Neuron (in vitro differentiated cells): Measurements from ENCODE around the gene WNT11.
A peak's percentile ranks its signal among the peaks of the same experiment; 100 is the strongest.

Experiments
- H2AFZ ChIP-seq: one replicate; pipeline ENCODE4 v1.6.1; 2013; ENCODE audit warnings: low read depth, mild to moderate bottlenecking, inconsistent platforms, low read length, moderate library complexity
- H3K27me3 ChIP-seq: one replicate; pipeline ENCODE4 v1.6.1; 2013; ENCODE audit warnings: low read length; ENCODE audit not compliant: insufficient read depth
- H3K36me3 ChIP-seq: one replicate; pipeline ENCODE4 v1.6.1; 2013; ENCODE audit warnings: low read length; ENCODE audit not compliant: insufficient read depth
- H3K4me1 ChIP-seq: one replicate; pipeline ENCODE4 v1.6.1; 2013; ENCODE audit warnings: low read length; ENCODE audit not compliant: insufficient read depth
- H3K4me3 ChIP-seq: 2 replicates; pipeline ENCODE4 v1.5.1; 2013; ENCODE audit warnings: mild to moderate bottlenecking, low read length, moderate library complexity
- H3K9me3 ChIP-seq: one replicate; pipeline ENCODE4 v1.6.1; 2013; ENCODE audit warnings: low read length

The WNT11 gene

DNA sequence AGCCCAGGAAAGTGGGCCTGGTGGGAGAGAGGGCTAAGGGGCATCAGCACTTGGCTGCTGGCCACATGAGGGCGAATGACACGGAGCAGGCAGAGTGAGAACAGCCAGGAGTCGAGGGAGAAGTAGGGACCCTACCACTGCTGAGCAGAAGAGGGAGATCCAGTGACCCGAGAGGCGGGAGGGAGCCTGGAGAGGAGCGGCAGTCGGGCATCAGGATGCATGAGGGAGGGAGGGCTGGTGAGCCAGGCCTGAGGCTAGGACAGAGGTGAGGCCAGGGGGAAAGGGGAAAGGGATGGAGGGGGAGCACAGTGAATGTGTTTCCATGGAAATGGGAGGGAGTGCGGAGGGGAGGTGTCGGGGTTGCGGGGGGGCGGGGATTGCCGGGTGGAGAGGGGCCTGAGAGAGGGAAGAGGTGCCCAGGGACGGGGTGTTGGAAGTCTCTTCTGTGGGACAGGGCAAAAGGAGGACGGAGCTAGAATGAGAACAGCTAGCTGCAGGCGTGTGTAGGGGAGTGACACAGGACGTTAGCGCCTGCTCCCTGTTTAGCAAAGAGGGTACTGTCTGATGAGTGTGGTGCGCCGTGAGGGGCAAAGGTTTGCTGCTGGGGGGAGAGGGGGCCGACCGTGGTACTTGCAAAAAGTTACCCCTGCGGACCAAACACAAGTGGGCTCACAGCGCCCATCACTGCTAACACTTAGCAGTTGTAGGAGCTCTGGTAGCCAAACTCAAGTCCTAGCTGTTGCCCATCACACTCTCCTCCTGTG is 37.1 kb upstream of the WNT11 start:
- H3K4me3 ChIP-seq, result no peak overlapping the region
- no peak overlapping the region for H2AFZ ChIP-seq
- H3K9me3 ChIP-seq, result no peaks in the 10 kb centered on the region
- peaks cover 3% of the 10 kb centered on the region for H3K27me3 ChIP-seq
- H3K36me3 ChIP-seq, result no peaks in the 10 kb centered on the region
- peaks cover 12% of the 10 kb centered on the region for H3K4me1 ChIP-seq

- H3K4me1 ChIP-seq, result peaks cover 12% of the 10 kb centered on the region
- no peak overlapping the region for H2AFZ ChIP-seq
- H3K4me3 ChIP-seq, result no peak overlapping the region
- peaks cover 3% of the 10 kb centered on the region for H3K27me3 ChIP-seq
- H3K9me3 ChIP-seq, result no peaks in the 10 kb centered on the region
- H3K36me3 ChIP-seq, result no peaks in the 10 kb centered on the region
Observed at GRCh38 chr11:76242004-76242779, 35.9 kb upstream of the WNT11 start.

DNA sequence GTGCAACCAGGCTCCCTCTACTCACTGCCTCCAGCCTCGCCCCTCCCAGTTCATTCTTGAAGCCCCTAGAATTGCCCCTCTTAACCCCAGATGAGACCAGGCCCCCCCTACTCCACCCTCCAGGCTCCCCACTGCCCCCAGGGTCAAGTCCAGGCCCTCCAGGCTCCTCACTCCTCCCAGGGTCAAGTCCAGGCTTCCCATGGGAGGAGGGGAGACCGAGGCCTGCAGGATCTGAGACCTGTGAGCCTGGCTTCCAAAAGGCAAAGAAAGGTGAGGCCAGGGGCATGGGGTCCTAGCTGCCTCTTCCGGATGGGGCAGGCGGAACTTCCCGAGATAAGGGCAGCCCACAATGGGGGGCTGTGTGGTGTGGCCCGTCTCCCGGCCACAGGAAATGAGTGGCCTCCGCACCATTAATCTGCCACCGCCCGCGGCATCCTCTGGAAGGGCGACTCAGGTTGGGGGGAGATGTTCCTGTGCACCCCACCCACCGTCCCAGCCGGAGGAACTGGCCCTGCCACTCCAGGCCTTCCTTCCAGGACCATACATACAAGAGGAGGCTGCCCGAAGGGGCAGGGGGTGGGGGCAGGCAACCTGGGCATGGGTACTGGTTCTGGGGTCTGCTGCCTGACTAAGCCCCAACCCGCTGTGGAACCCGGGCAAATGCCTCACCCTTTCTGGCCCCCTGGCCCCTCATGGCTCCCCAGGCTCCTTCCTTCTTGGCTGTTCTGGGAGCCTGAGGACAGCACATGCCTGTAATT is 35.1 kb upstream of the WNT11 start:
- H3K36me3 ChIP-seq, result no peaks in the 10 kb centered on the region
- no peak overlapping the region for H2AFZ ChIP-seq
- peaks cover 3% of the 10 kb centered on the region for H3K27me3 ChIP-seq
- peaks cover 12% of the 10 kb centered on the region for H3K4me1 ChIP-seq
- H3K4me3 ChIP-seq, result no peak overlapping the region
- H3K9me3 ChIP-seq, result no peaks in the 10 kb centered on the region

DNA sequence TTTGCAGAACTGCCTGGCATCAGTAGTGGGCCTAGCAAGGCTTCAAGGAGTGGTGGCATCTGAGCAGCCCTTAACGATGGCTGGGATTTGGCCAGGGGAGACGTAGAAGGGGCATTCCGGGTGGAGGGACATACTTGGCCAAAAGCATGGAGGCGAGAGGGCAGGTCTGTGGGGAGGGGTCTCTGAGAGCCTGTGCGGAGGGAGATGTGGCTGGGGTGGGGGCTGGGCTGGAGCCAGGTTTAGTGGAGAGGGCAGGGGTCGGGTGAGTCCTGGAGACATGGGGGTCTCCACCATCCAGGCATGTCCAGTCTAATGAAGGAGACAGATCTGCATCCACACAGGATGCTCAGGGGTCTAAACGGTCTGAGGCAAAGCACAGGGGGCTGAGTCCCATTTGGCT is 34.4 kb upstream of the WNT11 start:
- H3K4me1 ChIP-seq, result peaks cover 12% of the 10 kb centered on the region
- H3K4me3 ChIP-seq, result no peak overlapping the region
- no peaks in the 10 kb centered on the region for H3K36me3 ChIP-seq
- no peak overlapping the region for H2AFZ ChIP-seq
- no peaks in the 10 kb centered on the region for H3K9me3 ChIP-seq
- H3K27me3 ChIP-seq, result peaks cover 3% of the 10 kb centered on the region

DNA sequence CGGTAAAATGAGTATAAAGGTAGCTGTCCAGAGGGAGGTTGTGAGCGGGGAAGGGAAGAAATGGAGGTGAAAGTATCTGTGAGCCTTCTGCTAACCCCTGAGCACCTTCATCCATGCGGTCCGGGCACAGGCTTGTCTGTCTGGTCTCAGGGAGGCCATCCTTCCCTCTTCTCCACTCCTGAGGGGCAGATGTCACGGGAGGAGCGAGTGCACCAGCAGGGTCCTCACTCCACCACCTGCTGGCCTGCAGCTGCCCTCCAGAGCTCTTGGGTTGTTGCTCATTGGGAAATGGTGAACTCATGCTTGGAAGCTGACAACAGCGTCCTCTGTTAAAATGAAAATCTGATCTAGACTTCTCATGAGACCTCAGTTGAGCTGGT is 33.8 kb upstream of the WNT11 start:
- H3K36me3 ChIP-seq, result no peaks in the 10 kb centered on the region
- no peak overlapping the region for H3K4me3 ChIP-seq
- peaks cover 3% of the 10 kb centered on the region for H3K27me3 ChIP-seq
- no peak overlapping the region for H2AFZ ChIP-seq
- no peaks in the 10 kb centered on the region for H3K9me3 ChIP-seq
- peaks cover 12% of the 10 kb centered on the region for H3K4me1 ChIP-seq

DNA sequence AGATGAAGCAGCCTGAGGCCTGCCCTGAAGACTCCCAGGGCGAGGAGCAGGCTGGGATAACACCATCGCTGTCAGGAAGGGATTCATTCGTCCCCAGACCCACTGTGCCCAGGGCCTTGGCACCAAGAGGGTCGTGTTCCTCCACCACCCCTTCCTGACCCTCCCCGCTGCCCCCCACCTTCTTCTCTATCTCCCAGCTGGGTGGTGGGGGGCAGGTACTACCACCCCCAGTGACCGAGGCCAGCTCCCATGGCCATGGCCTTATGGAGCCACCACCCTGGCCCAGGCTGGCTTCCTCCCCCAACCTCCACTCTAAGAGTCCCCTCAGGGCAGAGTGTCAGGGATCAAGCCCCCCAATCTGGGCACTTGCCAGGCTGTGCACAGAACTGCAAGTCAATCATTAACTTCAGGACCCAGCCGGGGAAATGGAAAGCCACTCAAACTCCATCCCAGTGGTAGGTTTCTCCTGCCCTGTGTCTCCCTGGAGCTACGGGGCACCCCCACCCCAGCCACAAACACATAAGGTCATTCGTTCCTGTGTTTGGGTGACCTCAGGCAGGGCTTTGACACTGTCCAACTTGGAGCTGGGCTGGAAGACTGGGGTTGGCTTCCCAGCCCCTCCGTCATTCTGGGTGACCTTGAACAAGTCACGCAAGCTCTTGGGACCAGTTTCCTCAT is 33.3 kb upstream of the WNT11 start:
- H2AFZ ChIP-seq, result no peak overlapping the region
- H3K9me3 ChIP-seq, result no peaks in the 10 kb centered on the region
- no peaks in the 10 kb centered on the region for H3K36me3 ChIP-seq
- H3K4me3 ChIP-seq, result no peak overlapping the region
- H3K27me3 ChIP-seq, result peaks cover 3% of the 10 kb centered on the region
- H3K4me1 ChIP-seq, result peaks cover 12% of the 10 kb centered on the region

DNA sequence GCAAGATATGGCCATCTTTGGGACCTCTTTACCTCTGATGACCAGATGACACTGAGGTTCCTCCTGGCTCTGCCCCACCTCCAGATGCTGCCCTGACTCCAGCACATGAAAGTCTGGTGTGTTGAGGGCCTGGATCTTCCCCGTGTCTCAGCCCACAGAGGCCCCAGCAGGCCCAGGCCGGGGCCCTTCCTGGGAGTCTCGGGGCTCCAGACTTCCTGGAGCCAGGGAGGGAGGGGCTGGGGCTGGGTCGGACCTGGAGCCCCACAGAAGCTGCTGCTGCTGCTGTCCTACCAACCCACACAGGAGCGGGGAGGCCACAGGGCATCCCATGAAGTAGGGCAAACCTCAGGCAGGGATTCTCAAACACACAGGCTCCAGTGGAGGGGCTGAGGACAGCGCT is 32.2 kb upstream of the WNT11 start:
- no peak overlapping the region for H2AFZ ChIP-seq
- H3K9me3 ChIP-seq, result no peaks in the 10 kb centered on the region
- H3K4me1 ChIP-seq, result peaks cover 12% of the 10 kb centered on the region
- no peak overlapping the region for H3K4me3 ChIP-seq
- H3K27me3 ChIP-seq, result no peaks in the 10 kb centered on the region
- no peaks in the 10 kb centered on the region for H3K36me3 ChIP-seq

GRCh38 chr11:76237914-76238313 is 31.6 kb upstream of the WNT11 start:
- H3K27me3 ChIP-seq, result no peaks in the 10 kb centered on the region
- no peaks in the 10 kb centered on the region for H3K36me3 ChIP-seq
- H3K4me1 ChIP-seq, result peaks cover 7% of the 10 kb centered on the region
- no peaks in the 10 kb centered on the region for H3K9me3 ChIP-seq
- no peak overlapping the region for H2AFZ ChIP-seq
- no peak overlapping the region for H3K4me3 ChIP-seq

- H2AFZ ChIP-seq, result no peak overlapping the region
- H3K9me3 ChIP-seq, result no peaks in the 10 kb centered on the region
- no peaks in the 10 kb centered on the region for H3K27me3 ChIP-seq
- peaks cover 4% of the 10 kb centered on the region for H3K4me1 ChIP-seq
- H3K4me3 ChIP-seq, result peak overlapping the region; percentile 58
- no peaks in the 10 kb centered on the region for H3K36me3 ChIP-seq
Observed at GRCh38 chr11:76237000-76237649, 30.8 kb upstream of the WNT11 start.

DNA sequence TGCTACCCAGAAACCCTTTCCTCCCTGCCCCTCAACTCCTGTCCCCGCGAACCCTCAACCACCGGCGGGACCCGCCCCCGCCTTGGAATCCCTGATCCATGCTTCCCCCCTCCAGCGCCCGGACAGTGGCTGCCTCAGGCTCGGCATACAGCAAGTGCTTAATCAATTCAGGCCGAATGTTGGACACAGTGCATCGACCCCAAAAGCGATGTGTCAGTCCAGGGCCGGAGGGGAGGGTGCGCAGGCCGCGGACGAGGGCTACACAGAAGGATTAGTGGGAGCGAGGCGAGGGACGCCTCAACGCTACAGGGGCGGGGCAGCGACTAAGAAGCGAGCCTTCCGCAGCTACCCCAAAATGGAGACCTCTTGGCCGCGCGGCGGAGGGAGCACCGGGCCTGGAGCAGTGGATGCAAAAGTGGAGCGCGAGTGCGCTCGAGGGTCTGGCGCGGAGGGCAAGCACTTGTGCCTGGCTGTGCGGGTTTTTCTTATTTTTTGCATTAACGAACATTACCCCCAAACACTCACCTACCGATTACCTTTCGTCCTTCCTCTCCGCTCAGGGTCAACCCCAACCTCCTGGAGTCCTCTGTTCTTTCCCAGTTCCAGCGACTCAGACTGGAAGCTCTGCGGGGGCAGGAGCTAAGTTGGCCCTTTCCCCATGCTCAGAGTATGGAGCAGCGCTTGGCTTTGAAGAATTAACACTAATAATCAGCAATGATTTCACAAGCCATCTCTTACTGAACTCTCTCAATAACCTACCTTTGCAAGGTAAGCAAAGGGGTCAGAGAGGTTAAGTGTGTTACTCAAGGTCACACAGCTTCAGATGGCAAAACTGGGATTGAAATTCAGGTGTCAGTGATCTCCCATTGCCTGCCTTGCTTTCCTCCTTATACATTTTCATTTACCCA is 30.0 kb upstream of the WNT11 start:
- Histone ChIP-seq H3K9me3 (no peaks in the 10 kb centered on the region), H2AFZ (peak overlapping the region; percentile 87), H3K36me3 (no peaks in the 10 kb centered on the region), H3K4me3 (peak overlapping the region; percentile 58), H3K27me3 (no peaks in the 10 kb centered on the region), H3K4me1 (peaks cover 4% of the 10 kb centered on the region)

DNA sequence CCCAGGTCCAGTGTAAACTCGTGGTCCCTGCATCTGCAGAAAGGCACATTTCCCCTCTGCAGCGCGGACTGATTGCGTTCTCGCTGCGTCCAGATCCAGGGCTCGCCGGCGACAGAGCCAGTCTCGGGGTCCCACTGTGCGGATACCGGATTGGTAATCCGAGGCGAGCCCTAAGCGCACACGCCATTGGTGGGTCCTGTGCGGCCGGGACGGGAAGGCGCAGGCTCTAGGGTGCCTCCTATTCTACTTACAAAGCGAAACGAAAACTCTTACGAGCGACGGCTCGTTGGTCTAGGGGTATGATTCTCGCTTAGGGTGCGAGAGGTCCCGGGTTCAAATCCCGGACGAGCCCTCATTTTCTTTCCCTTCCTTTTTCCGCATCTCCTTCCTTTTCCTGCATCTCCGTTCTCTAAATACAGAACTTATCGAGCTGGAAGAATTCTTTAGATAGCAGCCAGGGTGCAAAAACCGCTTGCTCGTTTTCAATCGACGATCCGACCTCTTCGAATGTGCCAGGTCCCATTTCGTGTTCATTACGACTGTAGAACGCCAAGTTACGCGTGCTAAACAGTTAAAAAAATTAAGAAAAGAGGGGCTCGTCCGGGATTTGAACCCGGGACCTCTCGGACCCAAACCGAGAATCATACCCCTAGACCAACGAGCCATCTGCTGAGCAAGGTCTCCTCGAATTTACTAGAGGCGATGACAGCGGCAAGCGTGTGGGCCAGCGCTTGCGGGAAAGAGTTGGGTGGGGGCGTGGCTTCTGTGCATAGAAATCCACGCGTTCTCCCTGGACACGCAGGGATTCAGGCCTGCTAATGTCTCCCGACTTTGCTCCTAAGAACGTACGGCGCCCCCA is 29.2 kb upstream of the WNT11 start:
- Histone ChIP-seq H2AFZ (peak overlapping the region; percentile 87), H3K27me3 (no peaks in the 10 kb centered on the region), H3K9me3 (no peaks in the 10 kb centered on the region), H3K36me3 (no peaks in the 10 kb centered on the region), H3K4me3 (peak overlapping the region; percentile 58), H3K4me1 (peaks cover 4% of the 10 kb centered on the region)
